Stimulated activated CD4-positive, alpha-beta T cell treated with anti-CD3 and anti-CD28 coated beads, TNF-alpha, amount 100 ng/mL, for 1 hour (primary cell): ENCODE results near the gene OTOGL.
"Not testable (repeated sequence)": the region's sequence is repeated elsewhere in the genome, so short reads cannot be mapped to it uniquely, and the experiment has no call there.

ENCODE experiments used
- DNase-seq, 3 donors: peaks; one replicate each; pipeline ENCODE4 v3.0.0-alpha.2; 2020; ENCODE audit warnings: low read depth in 3 of 3, low spot score in 1 of 3

OTOGL gene

GRCh38 chr12:80129895-80130530 lies 30.7 kb downstream of the OTOGL start:
- DNase-seq, result no peak

- DNase-seq, result no peak
Measured at GRCh38 chr12:80135624-80136023, 36.3 kb downstream of the OTOGL start.

- DNase-seq, result no peak
Measured at GRCh38 chr12:80140005-80140404, 40.7 kb downstream of the OTOGL start.

- no peak for DNase-seq
Measured at GRCh38 chr12:80142640-80143039, 43.3 kb downstream of the OTOGL start.

GRCh38 chr12:80143537-80143936 lies 44.2 kb downstream of the OTOGL start:
- DNase-seq, result no peak

- not testable (repeated sequence) for DNase-seq
Measured at GRCh38 chr12:80149547-80150313, 50.4 kb downstream of the OTOGL start.

- DNase-seq, result no peak
Measured at GRCh38 chr12:80151131-80151530, 51.8 kb downstream of the OTOGL start.

- DNase-seq, result no peak
Measured at GRCh38 chr12:80154261-80154660, 54.9 kb downstream of the OTOGL start.

GRCh38 chr12:80156306-80156705 lies 57.0 kb downstream of the OTOGL start:
- no peak for DNase-seq

- DNase-seq, result no peak
Measured at GRCh38 chr12:80157645-80158044, 58.3 kb downstream of the OTOGL start.

- DNase-seq, result no peak
Measured at GRCh38 chr12:80161612-80162011, 62.3 kb downstream of the OTOGL start.

- no peak for DNase-seq
Measured at GRCh38 chr12:80162177-80162576, 62.8 kb downstream of the OTOGL start.

GRCh38 chr12:80165746-80166145 lies 66.4 kb downstream of the OTOGL start:
- no peak for DNase-seq

GRCh38 chr12:80166751-80167150 lies 67.4 kb downstream of the OTOGL start:
- no peak for DNase-seq

GRCh38 chr12:80168936-80169335 lies 69.6 kb downstream of the OTOGL start:
- no peak for DNase-seq

GRCh38 chr12:80170915-80171314 lies 71.6 kb downstream of the OTOGL start:
- no peak for DNase-seq

- DNase-seq, result no peak
Measured at GRCh38 chr12:80173083-80173864, 73.9 kb downstream of the OTOGL start.

- no peak for DNase-seq
Measured at GRCh38 chr12:80175307-80175930, 76.1 kb downstream of the OTOGL start.

GRCh38 chr12:80176706-80177105 lies 77.4 kb downstream of the OTOGL start:
- no peak for DNase-seq

- DNase-seq, result no peak
Measured at GRCh38 chr12:80178846-80179245, 79.5 kb downstream of the OTOGL start.

GRCh38 chr12:80183939-80184338 lies 84.6 kb downstream of the OTOGL start:
- DNase-seq, result no peak

GRCh38 chr12:80184926-80185325 lies 85.6 kb downstream of the OTOGL start:
- DNase-seq, result no peak
